Posterior vena cava (tissue), 2 donors: ENCODE data around the gene CLCNKB. TPM values are rescaled to one million over a fixed set of nuclear protein-coding genes. Genes with fewer than 3 reads are reported as not detected.
"Not testable (repeated sequence)": the region's sequence is repeated elsewhere in the genome, so short reads cannot be mapped to it uniquely, and the experiment has no call there.

Experiments used
- DNase-seq: peaks from one replicate; pipeline ENCODE4 v3.0.0-alpha.2; 2020; ENCODE audit warnings: low spot score
- intact Hi-C, 2 donors: fragments of 100-400 bp; cut with DNase I; formaldehyde crosslinking; loops; one replicate each; pipeline versions ENCODE4 v1.14.1 to v1.14.2; 2022 to 2023
- total RNA-seq, 2 donors: library from RNA; stranded (reverse); fragmentation: NEBNext Ultra II Directional; extraction: Animal tissue kit (Norgen Biotek cat#: 25700); gene quantifications; one replicate each; pipeline ENCODE4 v1.2.1, GENCODE V29; 2021
- donor health status: DM: yes; HTN: yes; CAD: no.
- donor health status: DM: yes; HTN: yes; CAD: no.

Gene CLCNKB
- total RNA-seq, 2 donors from 2014 or later = 0.62 to 0.88 TPM

DNA sequence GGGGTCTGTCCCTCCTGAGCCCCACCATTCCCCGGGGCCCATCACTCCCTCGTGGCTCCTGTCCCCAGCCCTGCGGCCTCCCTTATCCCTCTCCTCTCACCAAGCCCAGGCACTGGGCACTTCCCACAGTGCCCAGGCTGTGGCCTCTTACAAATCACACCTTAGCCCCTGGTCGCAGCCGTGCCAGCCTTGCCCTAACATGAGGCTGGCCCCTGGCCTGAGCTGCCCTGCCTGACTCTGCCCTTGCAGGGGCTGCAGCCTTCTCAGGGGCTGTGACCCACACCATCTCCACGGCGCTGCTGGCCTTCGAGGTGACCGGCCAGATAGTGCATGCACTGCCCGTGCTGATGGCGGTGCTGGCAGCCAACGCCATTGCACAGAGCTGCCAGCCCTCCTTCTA lies 8.4 kb downstream of the CLCNKB start:
- not testable (repeated sequence) for DNase-seq
- intact Hi-C loops = loop anchor here in 1 of 2 donors (5.0 kb wide), 1 partner anchor 45 kb away; no protein-coding TSS in a partner anchor

DNA sequence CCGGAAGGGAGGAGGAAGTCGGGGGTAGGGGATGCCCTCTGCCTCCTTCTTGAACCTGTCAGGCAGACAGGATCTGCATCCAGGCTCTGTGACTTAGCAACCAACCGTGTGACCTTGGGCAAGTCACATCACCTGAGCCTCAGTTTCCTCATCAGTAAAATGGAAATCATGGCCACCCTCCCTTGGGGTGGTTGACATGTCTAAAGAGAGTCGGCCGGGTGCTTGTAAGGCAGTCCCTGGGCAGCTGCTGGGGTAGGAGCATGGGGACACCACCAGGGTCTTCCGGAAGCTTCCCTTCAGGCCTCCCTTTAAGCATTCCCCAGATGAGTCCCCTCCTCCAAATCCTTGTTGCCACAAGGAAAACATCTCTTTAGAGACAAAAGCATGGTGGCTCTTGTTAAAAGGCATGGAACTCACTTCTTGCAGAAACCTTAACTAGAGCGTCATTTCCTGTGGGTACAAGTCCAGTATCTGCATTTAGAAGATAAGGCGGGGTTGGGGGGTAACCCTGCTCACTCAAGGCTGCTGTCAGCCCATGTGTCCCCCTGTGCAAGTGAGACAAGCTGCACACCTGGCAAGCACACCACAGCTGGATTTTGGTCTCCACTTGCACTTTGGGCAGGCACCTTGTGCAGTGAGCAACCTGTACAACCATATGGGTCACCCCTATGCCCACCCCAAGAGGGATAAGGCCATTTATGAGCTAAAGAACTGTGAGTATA lies 10.4 kb downstream of the CLCNKB start:
- DNase-seq = no peak
- intact Hi-C loops = loop anchor here (2.0 to 5.0 kb wide), 2 partner anchors 45 to 47 kb away; no protein-coding TSS in a partner anchor

DNA sequence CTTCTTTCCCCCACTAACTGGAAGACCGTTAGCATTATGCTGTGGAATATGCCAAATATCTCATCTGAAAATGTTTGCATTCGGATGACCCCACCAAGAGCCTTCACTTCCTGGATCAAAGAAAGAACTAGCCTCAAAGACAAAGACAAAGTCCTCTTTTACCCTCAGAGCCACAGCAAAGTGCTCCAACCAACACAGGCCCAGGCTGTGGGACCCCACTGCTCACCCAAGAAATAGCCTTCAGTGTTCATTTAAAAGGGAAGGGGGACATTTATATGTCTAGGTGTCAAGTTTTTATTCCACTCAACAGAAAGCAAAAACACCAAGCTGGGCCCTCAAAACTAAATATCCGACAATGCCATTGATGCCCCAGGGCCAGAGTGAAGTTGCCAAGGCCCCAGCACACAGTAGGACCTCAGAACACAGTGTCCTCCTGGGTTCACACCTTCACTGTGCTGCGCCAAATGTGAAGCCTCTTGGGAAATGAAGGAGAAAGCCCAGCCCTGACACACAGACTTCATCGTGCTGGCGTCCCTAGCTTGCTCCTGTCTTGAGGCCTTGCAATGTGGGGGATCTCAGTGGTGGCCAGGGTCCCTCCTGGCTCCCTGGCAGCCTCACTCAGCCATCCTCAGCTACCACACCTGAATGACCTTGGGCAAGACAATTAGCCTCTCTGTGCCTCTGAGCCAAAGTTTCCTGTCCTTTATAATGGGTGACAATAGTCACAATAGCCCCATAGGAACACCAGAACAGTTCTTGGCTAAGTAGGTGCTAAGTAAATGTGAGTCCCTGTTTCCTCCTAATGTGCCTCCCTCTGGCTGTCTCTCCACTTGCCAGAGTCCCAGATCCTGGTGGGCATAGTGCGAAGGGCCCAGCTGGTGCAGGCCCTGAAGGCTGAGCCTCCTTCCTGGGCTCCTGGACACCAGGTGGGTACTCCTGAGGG lies 11.3 kb downstream of the CLCNKB start:
- DNase-seq = no peak

DNA sequence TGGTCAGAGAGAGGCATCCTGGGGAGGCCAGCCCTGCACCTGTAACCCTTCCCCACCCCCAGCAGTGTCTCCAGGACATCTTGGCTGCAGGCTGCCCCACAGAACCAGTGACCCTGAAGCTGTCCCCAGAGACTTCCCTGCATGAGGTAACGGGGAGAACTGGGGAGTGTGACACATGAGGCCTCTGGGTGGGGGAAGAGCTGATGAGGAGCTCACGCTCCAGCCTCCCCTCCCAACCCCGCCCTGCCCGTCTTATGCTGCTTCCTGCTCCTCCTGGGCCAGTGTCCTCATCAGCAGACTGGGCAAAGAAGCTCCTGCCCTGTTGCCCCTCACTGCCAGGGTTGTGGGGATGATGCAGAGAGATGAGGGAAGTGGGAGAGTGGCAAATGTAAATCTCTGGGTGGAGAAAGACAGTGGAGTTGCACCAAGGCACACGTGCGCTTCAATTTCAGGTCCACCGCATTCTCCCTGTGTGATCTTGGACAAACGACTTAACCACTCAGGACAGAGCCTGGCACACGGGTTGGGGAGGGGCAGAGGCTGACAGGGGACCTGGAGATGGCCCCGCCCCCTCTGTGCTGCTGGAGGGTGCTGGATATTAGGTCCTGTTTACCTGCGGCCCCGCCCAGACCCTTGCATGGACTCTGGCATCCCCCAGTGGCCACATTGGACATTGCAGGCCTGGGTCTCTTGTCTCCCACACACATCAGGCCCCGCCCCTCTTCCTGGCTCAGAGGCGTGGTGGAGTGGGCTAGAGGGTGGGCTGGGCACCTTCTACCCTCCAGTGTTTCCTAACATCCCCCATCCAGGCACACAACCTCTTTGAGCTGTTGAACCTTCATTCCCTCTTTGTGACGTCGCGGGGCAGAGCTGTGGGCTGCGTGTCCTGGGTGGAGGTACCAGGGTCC lies 12.3 kb downstream of the CLCNKB start:
- DNase-seq = peak; percentile 91
- intact Hi-C loops = loop anchor here in 1 of 2 donors (2.0 kb wide), 1 partner anchor 47 kb away; no protein-coding TSS in a partner anchor

More for the DNA sequence above, 11.3 kb downstream of the CLCNKB start:
- intact Hi-C loops = loop anchor here (2.0 to 5.0 kb wide), 2 partner anchors 46 to 48 kb away; no protein-coding TSS in a partner anchor

DNA sequence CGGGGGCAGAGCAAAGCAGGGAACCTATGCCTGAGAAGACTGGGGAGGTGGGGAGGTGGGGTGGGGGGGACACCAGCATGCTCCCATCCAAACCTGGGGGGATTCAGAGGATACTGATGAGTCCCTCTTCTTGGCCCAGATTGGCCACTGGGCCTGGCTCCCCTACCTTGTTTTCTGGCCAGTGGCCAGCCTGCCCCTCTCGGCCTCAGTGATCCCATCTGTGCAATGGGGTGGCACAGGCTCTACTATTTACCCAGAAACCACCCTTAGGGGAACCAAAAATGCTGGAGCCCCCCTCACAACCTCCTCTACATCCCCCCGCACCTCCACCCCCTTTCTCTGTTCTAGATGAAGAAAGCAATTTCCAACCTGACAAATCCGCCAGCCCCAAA lies 12.9 kb downstream of the CLCNKB start:
- DNase-seq, intact Hi-C loops: not testable (repeated sequence)

DNA sequence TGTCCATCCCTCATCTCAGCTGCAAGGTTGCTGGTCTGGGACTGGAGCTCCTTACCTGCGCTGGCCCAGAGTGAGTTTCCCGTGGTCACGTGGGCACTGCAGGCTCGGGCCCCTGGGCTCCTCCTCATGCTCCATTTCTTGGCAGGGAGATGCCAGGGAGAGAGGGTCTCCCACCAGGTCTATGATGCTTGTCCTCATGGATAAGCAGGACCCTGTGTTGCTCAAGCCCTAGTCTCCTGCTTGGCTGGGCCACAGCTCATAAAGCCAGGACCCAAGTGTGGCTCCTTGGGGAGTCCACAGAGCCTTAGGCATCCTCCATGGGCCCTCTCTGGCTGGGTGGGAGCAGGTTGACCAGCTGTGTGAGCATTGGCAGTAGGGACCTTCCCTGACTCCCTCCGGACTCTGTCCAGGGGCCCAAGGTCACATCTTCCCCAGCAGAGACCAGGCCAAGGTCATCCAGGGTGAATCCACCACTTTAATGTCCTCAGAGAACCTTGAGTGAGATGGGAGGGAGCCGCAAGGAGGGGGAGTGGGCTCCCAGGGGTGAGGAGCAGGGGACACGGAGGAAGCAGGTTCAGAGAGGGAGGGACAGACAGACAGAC lies 13.8 kb downstream of the CLCNKB start:
- intact Hi-C loops, DNase-seq: not testable (repeated sequence)

DNA sequence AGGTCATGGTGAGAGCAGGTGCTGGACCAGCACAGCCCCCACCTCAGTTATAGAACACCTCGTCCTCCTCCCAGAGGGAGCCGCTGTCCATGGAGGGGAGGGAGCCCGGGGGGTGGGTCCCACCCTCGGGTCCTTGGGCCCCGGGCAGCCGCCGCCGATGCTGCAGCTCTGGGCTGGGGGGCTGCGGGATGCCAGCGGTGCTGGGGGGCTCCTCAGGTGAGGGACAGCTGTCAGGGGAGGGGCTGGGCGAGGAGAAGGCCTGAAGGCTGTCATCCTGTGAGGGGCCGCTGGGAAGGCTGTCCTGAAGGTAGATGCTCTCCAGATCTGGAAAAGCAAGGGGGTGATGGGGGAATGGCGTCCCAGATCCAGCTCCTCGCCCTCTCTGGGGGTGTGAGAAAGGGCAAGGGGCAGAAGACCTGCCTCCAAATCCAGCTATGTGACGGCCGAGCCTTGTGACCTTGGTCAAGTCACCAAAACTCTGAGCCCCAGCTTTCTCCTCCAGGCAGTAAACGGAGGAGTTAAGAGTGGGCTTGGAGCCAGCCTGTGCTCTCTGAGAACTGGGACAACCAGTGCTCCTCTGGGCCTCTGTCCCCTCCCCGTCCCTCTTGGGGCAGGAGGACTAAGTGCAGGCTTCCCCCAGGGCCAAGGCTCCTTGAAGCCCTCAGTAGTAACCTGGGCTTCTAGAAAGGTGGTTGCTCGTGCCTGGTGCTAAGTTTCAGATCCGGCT lies 15.0 kb downstream of the CLCNKB start:
- intact Hi-C loops = loop anchor here in 1 of 2 donors (1.0 kb wide), 1 partner anchor 8 kb away; no protein-coding TSS in a partner anchor
- not testable (repeated sequence) for DNase-seq

DNA sequence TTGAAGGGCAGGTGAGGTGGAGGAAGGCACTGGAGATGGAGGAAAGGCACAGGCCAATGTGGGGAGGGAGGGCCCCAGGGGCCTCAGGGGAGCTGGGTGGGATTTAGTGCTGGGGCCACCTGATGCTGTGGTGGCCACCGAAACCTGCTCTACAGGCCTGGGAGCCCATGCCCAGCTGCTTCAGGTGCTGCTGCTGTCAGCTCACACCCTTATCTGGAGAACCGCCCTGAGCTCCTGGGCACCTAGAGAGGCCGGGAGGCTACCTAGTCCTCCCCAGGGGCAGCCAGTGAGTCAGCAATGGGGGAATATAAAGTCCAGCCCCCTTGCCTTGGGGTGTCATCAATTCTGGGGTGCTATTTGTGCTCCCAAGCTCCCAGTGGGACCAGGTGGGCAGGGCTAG lies 17.7 kb downstream of the CLCNKB start:
- no peak for DNase-seq
- intact Hi-C loops = no loop called here

DNA sequence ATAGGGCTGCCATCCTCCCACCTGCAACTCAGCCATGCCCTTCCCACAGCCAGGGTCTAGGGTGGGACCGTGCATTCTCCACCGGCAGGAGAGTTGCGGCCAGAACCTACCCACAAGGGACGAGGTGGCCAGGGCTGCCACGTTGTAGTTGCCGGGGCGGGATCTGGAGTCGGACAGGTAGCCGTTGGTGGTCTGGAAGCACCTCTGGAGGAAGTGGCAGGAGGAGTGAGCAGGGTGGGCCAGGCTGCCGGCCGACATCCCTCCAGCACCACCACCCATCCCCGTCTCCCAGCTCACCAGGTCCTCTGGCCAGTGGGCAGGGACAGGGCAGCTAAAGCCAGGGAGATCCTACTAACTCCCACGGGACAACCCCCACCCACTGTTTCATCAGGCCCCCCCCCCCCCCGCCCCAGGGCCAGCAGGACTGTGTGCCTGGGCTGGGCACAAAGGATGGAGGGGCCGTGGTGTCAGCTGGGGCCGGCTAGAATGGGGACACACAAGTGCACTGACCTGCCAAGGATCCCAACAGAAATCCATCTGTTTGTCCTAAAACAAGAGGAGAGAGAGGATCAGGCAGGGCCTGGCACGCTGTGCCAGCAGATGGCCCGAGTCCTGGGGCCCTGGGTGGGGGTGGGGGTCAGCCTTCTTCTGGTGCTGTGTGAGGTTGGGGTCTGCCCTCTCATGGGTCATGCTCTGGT lies 18.6 kb downstream of the CLCNKB start:
- DNase-seq = peak; percentile 69
- intact Hi-C loops = not testable (repeated sequence)

DNA sequence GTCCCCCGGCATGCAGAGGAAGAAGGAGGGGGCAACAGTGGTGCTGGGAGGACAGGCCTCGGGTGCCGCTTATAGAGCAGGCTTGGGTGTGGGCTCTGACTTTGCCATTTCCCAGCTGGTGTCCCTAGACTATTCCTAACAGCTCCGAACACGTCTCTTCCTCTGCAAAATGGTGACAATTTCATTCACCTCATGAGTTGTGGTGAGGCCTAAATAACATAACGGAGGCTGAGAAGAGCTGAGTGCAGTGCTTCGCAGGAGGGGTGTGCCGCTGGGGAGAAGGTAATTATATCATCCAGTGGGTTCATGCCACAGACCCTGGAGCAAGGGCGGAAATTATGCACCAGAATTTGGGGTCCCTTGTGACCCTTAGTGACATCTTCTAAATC lies 19.1 kb downstream of the CLCNKB start:
- intact Hi-C loops, DNase-seq: not testable (repeated sequence)

DNA sequence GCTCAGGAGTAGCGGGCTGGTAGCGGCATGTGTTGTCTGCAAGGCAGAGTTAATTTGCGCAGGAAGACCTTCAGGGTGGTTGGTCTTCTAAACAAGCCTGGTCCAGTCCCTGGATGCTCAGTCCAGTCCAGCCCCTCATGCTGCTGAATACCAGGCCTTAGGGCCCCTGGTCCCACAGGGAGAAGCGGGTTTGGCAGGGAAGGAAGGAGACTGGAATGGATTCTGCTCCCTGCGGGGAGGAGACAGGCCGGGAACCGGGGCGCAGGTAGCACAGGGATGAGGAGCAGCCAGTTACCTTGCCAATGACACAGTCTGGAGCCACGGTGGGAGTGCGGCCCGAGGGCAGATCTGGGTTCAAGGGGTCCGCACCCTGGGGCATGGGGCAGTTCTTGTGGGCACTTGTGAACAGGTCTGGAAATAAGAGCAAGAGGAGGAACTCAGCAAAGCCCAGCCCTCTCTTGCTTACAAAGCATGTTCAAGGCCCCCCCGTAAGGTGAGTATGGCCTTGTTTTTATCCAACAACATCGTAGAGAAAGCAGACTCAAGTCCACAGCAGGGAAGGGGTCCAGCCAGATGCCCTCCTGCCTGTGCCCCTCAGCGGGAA lies 19.7 kb downstream of the CLCNKB start:
- intact Hi-C loops = no loop called here
- DNase-seq = peak; percentile 72

DNA sequence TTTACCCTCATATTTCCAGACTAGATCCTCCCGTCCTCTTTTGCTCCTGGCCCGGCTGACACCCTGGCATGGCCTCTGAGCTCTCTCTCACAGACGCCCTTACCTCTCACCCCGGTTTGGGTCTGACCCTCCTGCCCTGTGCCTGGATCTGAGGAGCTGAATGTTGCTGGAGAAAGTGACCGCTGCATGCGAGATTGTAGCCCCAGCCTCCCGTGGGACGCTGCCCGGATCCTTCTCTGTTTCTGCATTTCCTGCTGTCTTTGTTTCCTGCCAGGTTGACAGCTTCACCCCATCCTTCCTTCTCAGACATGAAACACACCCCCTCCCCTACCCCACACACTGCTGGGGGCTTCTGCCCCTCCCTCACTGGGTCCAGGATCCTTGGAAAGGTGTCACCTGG lies 20.3 kb downstream of the CLCNKB start:
- DNase-seq = no peak
- intact Hi-C loops = no loop called here

DNA sequence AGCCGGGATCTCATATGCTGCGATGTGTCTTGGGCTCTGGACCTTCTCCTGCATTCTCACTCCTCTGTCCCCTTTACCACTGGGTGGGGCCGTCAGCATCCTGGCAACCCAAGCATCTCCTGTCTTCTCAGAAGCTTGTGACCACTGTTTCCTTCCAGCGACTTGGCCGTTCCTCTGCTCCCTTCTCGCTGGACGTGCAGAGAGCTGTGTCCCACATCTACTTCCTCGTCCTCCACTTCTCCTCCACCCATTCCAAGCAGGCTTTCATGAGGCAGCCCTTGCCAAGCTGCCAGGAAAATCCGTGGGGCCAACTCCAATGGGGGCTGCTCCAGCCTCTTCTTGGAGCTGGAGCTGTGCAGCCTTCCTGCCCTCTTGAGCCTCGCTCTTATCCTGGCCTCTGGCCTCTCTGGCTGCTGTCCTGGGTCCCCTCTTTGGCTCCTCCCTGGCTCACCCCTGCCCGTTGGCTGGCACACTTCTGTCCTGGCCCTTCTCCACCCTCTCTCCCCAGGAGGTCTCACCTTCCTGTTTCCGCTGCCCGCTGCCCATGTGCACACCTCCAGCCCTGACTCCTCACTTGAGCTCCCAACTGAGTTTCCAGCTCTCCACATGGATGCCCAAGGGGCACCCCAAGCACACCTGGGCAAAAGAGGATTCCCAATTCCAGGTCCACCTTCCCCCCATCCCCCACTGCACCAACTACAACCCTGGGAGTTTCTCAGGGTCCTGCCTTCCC lies 21.1 kb downstream of the CLCNKB start:
- intact Hi-C loops = no loop called here
- DNase-seq = peak; percentile 84

DNA sequence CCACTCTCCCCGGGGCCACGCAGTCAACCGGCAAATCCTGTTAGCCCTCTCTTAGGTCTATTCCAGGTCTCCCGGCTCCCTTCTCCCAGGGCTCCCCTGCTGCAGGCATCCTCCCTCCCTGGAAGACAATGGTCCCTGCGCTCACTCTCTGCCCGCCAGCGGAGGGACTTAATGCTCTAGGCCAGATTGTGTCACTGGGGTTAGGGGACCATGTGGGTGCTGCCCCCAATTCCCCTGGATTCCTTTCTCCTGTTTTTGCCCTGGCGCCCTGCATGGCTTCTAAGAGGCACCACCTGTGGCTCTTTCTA lies 21.6 kb downstream of the CLCNKB start:
- no peak for DNase-seq

DNA sequence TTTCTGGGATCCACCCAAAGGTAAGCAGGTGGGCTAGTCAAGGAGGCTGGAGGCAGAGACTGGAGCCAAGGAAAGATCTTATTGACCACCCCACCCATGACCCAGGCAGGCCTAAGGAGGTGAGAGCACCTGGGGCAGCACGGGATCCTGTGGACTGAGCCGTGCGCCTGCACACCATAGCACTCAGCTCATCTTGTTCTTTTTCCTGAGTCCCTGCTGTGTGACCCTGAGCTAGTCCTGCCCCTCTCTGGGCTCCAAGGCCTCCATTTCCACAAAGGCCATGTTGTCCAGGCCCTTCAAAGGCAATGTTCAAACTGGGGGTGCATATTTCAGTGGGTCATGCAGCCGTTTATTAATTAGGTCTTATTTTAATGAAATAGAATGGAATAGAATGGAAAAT lies 22.7 kb downstream of the CLCNKB start:
- intact Hi-C loops = no loop called here
- no peak for DNase-seq

More for the DNA sequence above, 21.6 kb downstream of the CLCNKB start:
- intact Hi-C loops = no loop called here

DNA sequence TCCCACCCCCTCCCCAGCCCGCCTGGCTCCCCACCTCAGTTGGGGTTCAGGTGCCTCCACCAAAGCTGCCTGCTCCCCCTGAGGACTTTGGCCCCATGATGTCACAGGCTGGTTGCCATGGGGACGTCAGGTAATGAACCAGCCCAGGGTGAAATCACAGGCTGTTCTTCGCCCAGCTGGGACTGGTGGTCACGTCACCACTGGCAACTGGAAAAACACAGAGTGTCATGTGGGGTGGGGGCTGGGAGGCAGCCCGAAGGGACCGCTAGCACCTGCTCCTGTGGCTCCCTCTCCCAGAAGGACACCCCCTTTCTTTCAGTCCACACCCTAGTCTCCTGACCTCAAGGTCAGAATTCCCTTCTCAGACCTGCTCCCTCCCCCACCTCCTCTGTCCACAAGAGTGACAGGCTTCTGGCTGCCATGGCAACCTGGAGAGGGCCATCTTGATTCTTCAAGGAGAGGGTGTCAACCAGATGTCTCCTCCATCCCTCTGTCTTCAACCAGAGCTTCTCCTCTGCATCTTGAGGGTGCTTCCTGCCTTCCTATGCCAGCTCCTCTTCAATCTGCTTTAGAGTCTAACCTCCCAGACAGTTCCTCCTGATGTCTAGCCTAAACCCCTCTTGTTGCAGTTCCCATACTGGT lies 23.7 kb downstream of the CLCNKB start:
- no peak for DNase-seq

More for the DNA sequence above, 23.7 kb downstream of the CLCNKB start:
- intact Hi-C loops = no loop called here
